Measurements from ENCODE around the gene EXOC6B.
"Not testable (repeated sequence)": the region's sequence is repeated elsewhere in the genome, so short reads cannot be mapped to it uniquely, and the experiment has no call there.

Gene EXOC6B

GRCh38 chr2:72607189-72607588 lies 218.6 kb downstream of the EXOC6B start:
- no peak for DNase-seq (ENCODE audit: low read depth in 2 of 2)

- no peak for DNase-seq (ENCODE audit: low read depth in 2 of 2)
Measured at GRCh38 chr2:72605836-72606442, 219.9 kb downstream of the EXOC6B start.

GRCh38 chr2:72604468-72604867 lies 221.4 kb downstream of the EXOC6B start:
- DNase-seq (ENCODE audit: low read depth in 2 of 2), result no peak

GRCh38 chr2:72603481-72603880 lies 222.4 kb downstream of the EXOC6B start:
- no peak for DNase-seq (ENCODE audit: low read depth in 2 of 2)

- DNase-seq (ENCODE audit: low read depth in 2 of 2), result no peak
Measured at GRCh38 chr2:72602711-72603110, 223.1 kb downstream of the EXOC6B start.

GRCh38 chr2:72602095-72602494 lies 223.7 kb downstream of the EXOC6B start:
- no peak for DNase-seq (ENCODE audit: low read depth in 2 of 2)

GRCh38 chr2:72583836-72584235 lies 242.0 kb downstream of the EXOC6B start:
- not testable (repeated sequence) for DNase-seq (ENCODE audit: low read depth in 2 of 2)

GRCh38 chr2:72583376-72583775 lies 242.5 kb downstream of the EXOC6B start:
- DNase-seq (ENCODE audit: low read depth in 2 of 2), result no peak

- DNase-seq (ENCODE audit: low read depth in 2 of 2), result no peak
Measured at GRCh38 chr2:72581560-72582181, 244.2 kb downstream of the EXOC6B start.

- DNase-seq (ENCODE audit: low read depth in 2 of 2), result no peak
Measured at GRCh38 chr2:72579591-72580180, 246.1 kb downstream of the EXOC6B start.

- no peak for DNase-seq (ENCODE audit: low read depth in 2 of 2)
Measured at GRCh38 chr2:72576861-72577260, 249.0 kb downstream of the EXOC6B start.

GRCh38 chr2:72576459-72576858 lies 249.4 kb downstream of the EXOC6B start:
- DNase-seq (ENCODE audit: low read depth in 2 of 2), result no peak

- DNase-seq (ENCODE audit: low read depth in 2 of 2), result no peak
Measured at GRCh38 chr2:72574886-72575285, 250.9 kb downstream of the EXOC6B start.

- no peak for DNase-seq (ENCODE audit: low read depth in 2 of 2)
Measured at GRCh38 chr2:72573232-72573631, 252.6 kb downstream of the EXOC6B start.

- no peak for DNase-seq (ENCODE audit: low read depth in 2 of 2)
Measured at GRCh38 chr2:72572501-72572900, 253.3 kb downstream of the EXOC6B start.

- DNase-seq (ENCODE audit: low read depth in 2 of 2), result no peak
Measured at GRCh38 chr2:72570413-72570812, 255.4 kb downstream of the EXOC6B start.

GRCh38 chr2:72562451-72563153 lies 263.2 kb downstream of the EXOC6B start:
- DNase-seq (ENCODE audit: low read depth in 2 of 2), result no peak

GRCh38 chr2:72561621-72562318 lies 264.1 kb downstream of the EXOC6B start:
- DNase-seq (ENCODE audit: low read depth in 2 of 2), result no peak

- no peak for DNase-seq (ENCODE audit: low read depth in 2 of 2)
Measured at GRCh38 chr2:72555943-72556342, 269.9 kb downstream of the EXOC6B start.

GRCh38 chr2:72555363-72555762 lies 270.5 kb downstream of the EXOC6B start:
- not testable (repeated sequence) for DNase-seq (ENCODE audit: low read depth in 2 of 2)

GRCh38 chr2:72554910-72555309 lies 270.9 kb downstream of the EXOC6B start:
- not testable (repeated sequence) for DNase-seq (ENCODE audit: low read depth in 2 of 2)

GRCh38 chr2:72554381-72554780 lies 271.5 kb downstream of the EXOC6B start:
- no peak for DNase-seq (ENCODE audit: low read depth in 2 of 2)
